Measurements from ENCODE around the gene EIF4A3. TPM values are rescaled to one million over a fixed set of nuclear protein-coding genes. Genes with fewer than 3 reads are reported as not detected.

Gene EIF4A3
- total RNA-seq, 1 experiment from 2014 or later = 160 TPM

DNA sequence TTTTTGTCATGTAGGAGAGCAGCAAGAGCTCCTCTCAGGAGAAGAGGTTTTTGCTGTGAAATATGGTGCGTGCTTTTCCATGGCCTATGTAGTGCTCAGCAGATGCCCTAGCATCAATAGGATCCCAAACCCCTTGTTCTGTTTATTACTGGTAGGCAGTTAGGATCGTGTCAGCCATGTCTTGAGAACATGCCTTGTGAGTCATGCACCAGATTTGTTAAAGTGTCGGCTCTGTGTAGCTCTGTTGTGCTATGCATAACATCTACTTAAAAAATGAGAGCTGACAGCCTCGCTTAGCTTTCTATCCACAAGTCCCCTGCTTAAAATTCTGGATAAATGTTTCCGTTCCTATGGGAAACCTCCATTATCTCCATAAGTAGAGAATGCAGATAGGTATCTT lies 4.4 kb upstream of the EIF4A3 start (continued):
- TF ChIP-seq, protein P1, sequence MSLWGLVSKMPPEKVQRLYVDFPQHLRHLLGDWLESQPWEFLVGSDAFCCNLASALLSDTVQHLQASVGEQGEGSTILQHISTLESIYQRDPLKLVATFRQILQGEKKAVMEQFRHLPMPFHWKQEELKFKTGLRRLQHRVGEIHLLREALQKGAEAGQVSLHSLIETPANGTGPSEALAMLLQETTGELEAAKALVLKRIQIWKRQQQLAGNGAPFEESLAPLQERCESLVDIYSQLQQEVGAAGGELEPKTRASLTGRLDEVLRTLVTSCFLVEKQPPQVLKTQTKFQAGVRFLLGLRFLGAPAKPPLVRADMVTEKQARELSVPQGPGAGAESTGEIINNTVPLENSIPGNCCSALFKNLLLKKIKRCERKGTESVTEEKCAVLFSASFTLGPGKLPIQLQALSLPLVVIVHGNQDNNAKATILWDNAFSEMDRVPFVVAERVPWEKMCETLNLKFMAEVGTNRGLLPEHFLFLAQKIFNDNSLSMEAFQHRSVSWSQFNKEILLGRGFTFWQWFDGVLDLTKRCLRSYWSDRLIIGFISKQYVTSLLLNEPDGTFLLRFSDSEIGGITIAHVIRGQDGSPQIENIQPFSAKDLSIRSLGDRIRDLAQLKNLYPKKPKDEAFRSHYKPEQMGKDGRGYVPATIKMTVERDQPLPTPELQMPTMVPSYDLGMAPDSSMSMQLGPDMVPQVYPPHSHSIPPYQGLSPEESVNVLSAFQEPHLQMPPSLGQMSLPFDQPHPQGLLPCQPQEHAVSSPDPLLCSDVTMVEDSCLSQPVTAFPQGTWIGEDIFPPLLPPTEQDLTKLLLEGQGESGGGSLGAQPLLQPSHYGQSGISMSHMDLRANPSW (CRISPR knock-in tag; conservative IDR thresholded peaks at IDR 0.05; ENCODE audit: low read depth) = no peak
- TF ChIP-seq, protein P2, sequence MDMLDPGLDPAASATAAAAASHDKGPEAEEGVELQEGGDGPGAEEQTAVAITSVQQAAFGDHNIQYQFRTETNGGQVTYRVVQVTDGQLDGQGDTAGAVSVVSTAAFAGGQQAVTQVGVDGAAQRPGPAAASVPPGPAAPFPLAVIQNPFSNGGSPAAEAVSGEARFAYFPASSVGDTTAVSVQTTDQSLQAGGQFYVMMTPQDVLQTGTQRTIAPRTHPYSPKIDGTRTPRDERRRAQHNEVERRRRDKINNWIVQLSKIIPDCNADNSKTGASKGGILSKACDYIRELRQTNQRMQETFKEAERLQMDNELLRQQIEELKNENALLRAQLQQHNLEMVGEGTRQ (CRISPR knock-in tag; IDR thresholded peaks at IDR 0.05) = no peak

DNA sequence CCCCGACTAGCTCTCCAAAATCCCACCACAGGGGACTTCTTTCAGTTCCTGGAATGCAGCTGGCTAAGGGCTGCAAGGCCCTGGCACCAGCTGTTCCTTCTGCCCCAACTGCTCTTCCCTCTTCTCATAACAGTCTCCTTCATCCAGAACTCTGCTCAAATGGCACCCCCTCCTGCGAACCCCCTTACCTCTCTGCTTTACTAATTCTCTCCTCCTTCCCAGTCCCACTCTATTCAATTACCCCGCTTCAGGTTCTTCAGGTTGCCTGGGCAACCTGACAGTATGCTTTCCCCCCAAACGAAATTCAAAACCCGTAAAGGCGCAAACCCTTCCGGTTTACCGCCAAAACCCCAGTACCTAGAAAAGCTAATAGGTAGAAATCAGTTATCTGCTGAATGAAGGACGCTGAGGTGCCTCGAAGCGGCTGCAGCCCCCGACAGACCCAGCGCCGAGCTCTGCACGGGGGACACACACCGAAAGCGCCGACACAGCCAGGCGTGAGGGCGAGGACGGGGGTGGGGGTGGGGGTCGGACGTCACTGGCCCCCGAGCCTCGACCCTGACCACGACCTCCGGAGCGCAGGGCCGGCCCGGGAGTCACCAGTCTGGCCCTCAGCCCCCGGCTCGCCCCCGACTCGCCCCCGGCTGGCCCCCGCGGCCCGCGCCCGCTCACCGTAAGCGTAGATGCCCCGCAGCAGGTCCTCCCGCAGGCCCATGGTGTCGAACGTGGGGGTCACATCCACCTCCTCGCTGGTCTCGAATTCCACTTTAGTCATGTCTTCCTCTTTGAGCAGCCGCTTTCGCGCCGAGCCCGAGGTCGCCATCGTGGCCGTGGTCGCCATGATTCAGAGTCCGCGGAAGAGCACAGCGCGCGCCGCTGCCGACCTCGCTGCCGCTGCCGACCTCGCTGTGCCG lies 550 bp downstream of the EIF4A3 start:
- no peak for ATAC-seq
- peaks cover 30% of the 10 kb centered on the region for H3K36me3 Mint-ChIP-seq
- ChIA-PET POLR2A (interaction anchor here (0.6 to 1.4 kb wide), 6 partner anchors 13 to 209 kb away, joined by 3 to 5 read pairs (median 4); partner anchors contain the start of gene GAA), CTCF (interaction anchor here (0.6 to 5.6 kb wide), 8 partner anchors 20 to 215 kb away, joined by 3 to 35 read pairs (median 4); partner anchors contain the start of gene GAA)
- H3K27me3 Mint-ChIP-seq (ENCODE audit: low read depth) = no peaks in the 10 kb centered on the region
- TF ChIP-seq, protein P3, sequence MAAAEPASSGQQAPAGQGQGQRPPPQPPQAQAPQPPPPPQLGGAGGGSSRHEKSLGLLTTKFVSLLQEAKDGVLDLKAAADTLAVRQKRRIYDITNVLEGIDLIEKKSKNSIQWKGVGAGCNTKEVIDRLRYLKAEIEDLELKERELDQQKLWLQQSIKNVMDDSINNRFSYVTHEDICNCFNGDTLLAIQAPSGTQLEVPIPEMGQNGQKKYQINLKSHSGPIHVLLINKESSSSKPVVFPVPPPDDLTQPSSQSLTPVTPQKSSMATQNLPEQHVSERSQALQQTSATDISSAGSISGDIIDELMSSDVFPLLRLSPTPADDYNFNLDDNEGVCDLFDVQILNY (CRISPR knock-in tag; IDR thresholded peaks at IDR 0.05) = 0 out of 2 replicates have a peak, but pooled peaks have one; percentile 34
- TF ChIP-seq, protein P1 (CRISPR knock-in tag; conservative IDR thresholded peaks at IDR 0.05; ENCODE audit: low read depth) = 0 out of 2 replicates have a peak, but pooled peaks have one; percentile 30
- TF ChIP-seq MYBL2 (CRISPR knock-in tag; IDR thresholded peaks at IDR 0.05) = no peak
- TF ChIP-seq ATF1 (CRISPR knock-in tag; IDR thresholded peaks at IDR 0.05) = 0 out of 2 replicates have a peak, but pooled peaks have one; percentile 22
- peak; percentile 63; the same call in 1 of the 2 replicates for TF ChIP-seq RELA (CRISPR knock-in tag; IDR thresholded peaks at IDR 0.05; ENCODE audit: borderline replicate concordance)
- 0 out of 2 replicates have a peak, but pooled peaks have one; percentile 54 for TF ChIP-seq JUN (CRISPR knock-in tag; IDR thresholded peaks at IDR 0.05)
- TF ChIP-seq CBFB (CRISPR knock-in tag; IDR thresholded peaks at IDR 0.05; ENCODE audit: low read depth) = peak; percentile 35; the same call in 1 of the 2 replicates
- 0 out of 2 replicates have a peak, but pooled peaks have one; percentile 81 for TF ChIP-seq KAT7 (CRISPR knock-in tag; IDR thresholded peaks at IDR 0.05; ENCODE audit: borderline replicate concordance)
- TF ChIP-seq, protein P4, sequence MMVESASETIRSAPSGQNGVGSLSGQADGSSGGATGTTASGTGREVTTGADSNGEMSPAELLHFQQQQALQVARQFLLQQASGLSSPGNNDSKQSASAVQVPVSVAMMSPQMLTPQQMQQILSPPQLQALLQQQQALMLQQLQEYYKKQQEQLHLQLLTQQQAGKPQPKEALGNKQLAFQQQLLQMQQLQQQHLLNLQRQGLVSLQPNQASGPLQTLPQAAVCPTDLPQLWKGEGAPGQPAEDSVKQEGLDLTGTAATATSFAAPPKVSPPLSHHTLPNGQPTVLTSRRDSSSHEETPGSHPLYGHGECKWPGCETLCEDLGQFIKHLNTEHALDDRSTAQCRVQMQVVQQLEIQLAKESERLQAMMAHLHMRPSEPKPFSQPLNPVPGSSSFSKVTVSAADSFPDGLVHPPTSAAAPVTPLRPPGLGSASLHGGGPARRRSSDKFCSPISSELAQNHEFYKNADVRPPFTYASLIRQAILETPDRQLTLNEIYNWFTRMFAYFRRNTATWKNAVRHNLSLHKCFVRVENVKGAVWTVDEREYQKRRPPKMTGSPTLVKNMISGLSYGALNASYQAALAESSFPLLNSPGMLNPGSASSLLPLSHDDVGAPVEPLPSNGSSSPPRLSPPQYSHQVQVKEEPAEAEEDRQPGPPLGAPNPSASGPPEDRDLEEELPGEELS (CRISPR knock-in tag; IDR thresholded peaks at IDR 0.05) = 0 out of 2 replicates have a peak, but pooled peaks have one; percentile 13
- 0 out of 2 replicates have a peak, but pooled peaks have one; percentile 78 for TF ChIP-seq NR3C1 (CRISPR knock-in tag; conservative IDR thresholded peaks at IDR 0.05; ENCODE audit: low read depth)
- TF ChIP-seq, protein P5, sequence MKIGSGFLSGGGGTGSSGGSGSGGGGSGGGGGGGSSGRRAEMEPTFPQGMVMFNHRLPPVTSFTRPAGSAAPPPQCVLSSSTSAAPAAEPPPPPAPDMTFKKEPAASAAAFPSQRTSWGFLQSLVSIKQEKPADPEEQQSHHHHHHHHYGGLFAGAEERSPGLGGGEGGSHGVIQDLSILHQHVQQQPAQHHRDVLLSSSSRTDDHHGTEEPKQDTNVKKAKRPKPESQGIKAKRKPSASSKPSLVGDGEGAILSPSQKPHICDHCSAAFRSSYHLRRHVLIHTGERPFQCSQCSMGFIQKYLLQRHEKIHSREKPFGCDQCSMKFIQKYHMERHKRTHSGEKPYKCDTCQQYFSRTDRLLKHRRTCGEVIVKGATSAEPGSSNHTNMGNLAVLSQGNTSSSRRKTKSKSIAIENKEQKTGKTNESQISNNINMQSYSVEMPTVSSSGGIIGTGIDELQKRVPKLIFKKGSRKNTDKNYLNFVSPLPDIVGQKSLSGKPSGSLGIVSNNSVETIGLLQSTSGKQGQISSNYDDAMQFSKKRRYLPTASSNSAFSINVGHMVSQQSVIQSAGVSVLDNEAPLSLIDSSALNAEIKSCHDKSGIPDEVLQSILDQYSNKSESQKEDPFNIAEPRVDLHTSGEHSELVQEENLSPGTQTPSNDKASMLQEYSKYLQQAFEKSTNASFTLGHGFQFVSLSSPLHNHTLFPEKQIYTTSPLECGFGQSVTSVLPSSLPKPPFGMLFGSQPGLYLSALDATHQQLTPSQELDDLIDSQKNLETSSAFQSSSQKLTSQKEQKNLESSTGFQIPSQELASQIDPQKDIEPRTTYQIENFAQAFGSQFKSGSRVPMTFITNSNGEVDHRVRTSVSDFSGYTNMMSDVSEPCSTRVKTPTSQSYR (CRISPR knock-in tag; IDR thresholded peaks at IDR 0.05) = no peak
- TF ChIP-seq, protein P6, sequence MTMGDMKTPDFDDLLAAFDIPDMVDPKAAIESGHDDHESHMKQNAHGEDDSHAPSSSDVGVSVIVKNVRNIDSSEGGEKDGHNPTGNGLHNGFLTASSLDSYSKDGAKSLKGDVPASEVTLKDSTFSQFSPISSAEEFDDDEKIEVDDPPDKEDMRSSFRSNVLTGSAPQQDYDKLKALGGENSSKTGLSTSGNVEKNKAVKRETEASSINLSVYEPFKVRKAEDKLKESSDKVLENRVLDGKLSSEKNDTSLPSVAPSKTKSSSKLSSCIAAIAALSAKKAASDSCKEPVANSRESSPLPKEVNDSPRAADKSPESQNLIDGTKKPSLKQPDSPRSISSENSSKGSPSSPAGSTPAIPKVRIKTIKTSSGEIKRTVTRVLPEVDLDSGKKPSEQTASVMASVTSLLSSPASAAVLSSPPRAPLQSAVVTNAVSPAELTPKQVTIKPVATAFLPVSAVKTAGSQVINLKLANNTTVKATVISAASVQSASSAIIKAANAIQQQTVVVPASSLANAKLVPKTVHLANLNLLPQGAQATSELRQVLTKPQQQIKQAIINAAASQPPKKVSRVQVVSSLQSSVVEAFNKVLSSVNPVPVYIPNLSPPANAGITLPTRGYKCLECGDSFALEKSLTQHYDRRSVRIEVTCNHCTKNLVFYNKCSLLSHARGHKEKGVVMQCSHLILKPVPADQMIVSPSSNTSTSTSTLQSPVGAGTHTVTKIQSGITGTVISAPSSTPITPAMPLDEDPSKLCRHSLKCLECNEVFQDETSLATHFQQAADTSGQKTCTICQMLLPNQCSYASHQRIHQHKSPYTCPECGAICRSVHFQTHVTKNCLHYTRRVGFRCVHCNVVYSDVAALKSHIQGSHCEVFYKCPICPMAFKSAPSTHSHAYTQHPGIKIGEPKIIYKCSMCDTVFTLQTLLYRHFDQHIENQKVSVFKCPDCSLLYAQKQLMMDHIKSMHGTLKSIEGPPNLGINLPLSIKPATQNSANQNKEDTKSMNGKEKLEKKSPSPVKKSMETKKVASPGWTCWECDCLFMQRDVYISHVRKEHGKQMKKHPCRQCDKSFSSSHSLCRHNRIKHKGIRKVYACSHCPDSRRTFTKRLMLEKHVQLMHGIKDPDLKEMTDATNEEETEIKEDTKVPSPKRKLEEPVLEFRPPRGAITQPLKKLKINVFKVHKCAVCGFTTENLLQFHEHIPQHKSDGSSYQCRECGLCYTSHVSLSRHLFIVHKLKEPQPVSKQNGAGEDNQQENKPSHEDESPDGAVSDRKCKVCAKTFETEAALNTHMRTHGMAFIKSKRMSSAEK (CRISPR knock-in tag; IDR thresholded peaks at IDR 0.05; ENCODE audit: borderline replicate concordance) = no peak
- DNase-seq (ENCODE audit: low spot score) = no peak
- peaks cover 22% of the 10 kb centered on the region for H3K4me1 Mint-ChIP-seq
- no peaks in the 10 kb centered on the region for H3K9me3 Mint-ChIP-seq
- H3K4me3 Mint-ChIP-seq = peak overlapping the region; percentile 77
- H3K27ac Mint-ChIP-seq = peak overlapping the region; percentile 68
